Colonic mucosa (tissue), 4 donors: ENCODE results near the gene BABAM1. TPM values are rescaled to one million over a fixed set of nuclear protein-coding genes. Genes with fewer than 3 reads are reported as not detected.

Source experiments
- DNase-seq: peaks from one replicate; pipeline ENCODE4 v3.0.0-alpha.2; 2020
- H3K27ac ChIP-seq: fragments of 200-600 bp; one replicate; pipeline ENCODE4 v1.8.0; 2021
- H3K27me3 ChIP-seq: fragments of 200-600 bp; one replicate; pipeline ENCODE4 v1.8.0; 2021
- H3K36me3 ChIP-seq: fragments of 200-600 bp; one replicate; pipeline ENCODE4 v1.8.0; 2021
- H3K4me1 ChIP-seq: fragments of 200-600 bp; one replicate; pipeline ENCODE4 v1.8.0; 2021; ENCODE audit warnings: mild to moderate bottlenecking
- H3K4me3 ChIP-seq: fragments of 200-600 bp; one replicate; pipeline ENCODE4 v1.8.0; 2021
- H3K9ac ChIP-seq, 2 donors: one replicate each; pipeline ENCODE4 v1.7.0; 2013; ENCODE audit warnings: control low read depth in 2 of 2, low read depth in 2 of 2, low read length in 2 of 2
- H3K9me3 ChIP-seq: fragments of 200-600 bp; one replicate; pipeline ENCODE4 v1.8.0; 2021
- CTCF ChIP-seq: fragments of 200-600 bp; IDR thresholded peaks from one replicate; pipeline ENCODE4 v1.8.0; 2022; ENCODE audit warnings: antibody characterized with exemption, mild to moderate bottlenecking
- intact Hi-C: fragments of 100-400 bp; cut with DNase I; formaldehyde crosslinking; loops from one replicate; pipeline ENCODE4 v1.14.1; 2022
- total RNA-seq, 2 donors: library from RNA; stranded (reverse); fragmentation: NEBNext Ultra II Directional in 1 of 2; extraction: Animal tissue kit (Norgen Biotek cat#: 25700) in 1 of 2; gene quantifications; one replicate each; pipeline ENCODE4 v1.2.1, GENCODE V29; 2021
- donor health status: healthy.
- donor health status: DM: no; HTN: no; CAD: no.
- donor health status: DM: no; HTN: no; CAD: no.

Gene BABAM1
- total RNA-seq, 2 donors from 2014 or later = 73.7 to 94.7 TPM

- Histone ChIP-seq H3K27me3 (peaks cover 10% of the 10 kb centered on the region), H3K4me1 (peaks cover 11% of the 10 kb centered on the region), H3K27ac (no peak overlapping the region), H3K9me3 (no peaks in the 10 kb centered on the region), H3K36me3 (peaks cover 7% of the 10 kb centered on the region), H3K9ac (no peak overlapping the region), H3K4me3 (no peak overlapping the region)
- DNase-seq = no peak
- no peak for TF ChIP-seq CTCF
- intact Hi-C loops = no loop called here
Measured at GRCh38 chr19:17325881-17326594, 58.8 kb downstream of the BABAM1 start.

- H3K36me3 ChIP-seq = peaks cover 4% of the 10 kb centered on the region
- H3K9ac ChIP-seq = no peak overlapping the region
- H3K27ac ChIP-seq = no peak overlapping the region
- H3K9me3 ChIP-seq = no peaks in the 10 kb centered on the region
- DNase-seq = no peak
- H3K4me3 ChIP-seq = no peak overlapping the region
- peaks cover 11% of the 10 kb centered on the region for H3K4me1 ChIP-seq
- peaks cover 10% of the 10 kb centered on the region for H3K27me3 ChIP-seq
- intact Hi-C loops = no loop called here
- no peak for TF ChIP-seq CTCF
Measured at GRCh38 chr19:17326595-17326966, 59.3 kb downstream of the BABAM1 start.

- H3K9ac ChIP-seq = peak overlapping the region in 1 of 2 donors; percentile 0
- no peak for TF ChIP-seq CTCF
- peaks cover 10% of the 10 kb centered on the region for H3K27me3 ChIP-seq
- peaks cover 11% of the 10 kb centered on the region for H3K4me1 ChIP-seq
- intact Hi-C loops = no loop called here
- no peak overlapping the region for H3K4me3 ChIP-seq
- no peak for DNase-seq
- peak overlapping the region; percentile 73 for H3K27ac ChIP-seq
- no peaks in the 10 kb centered on the region for H3K36me3 ChIP-seq
- no peaks in the 10 kb centered on the region for H3K9me3 ChIP-seq
Measured at GRCh38 chr19:17327068-17327653, 59.9 kb downstream of the BABAM1 start.

- DNase-seq = peak; percentile 89
- Histone ChIP-seq H3K36me3 (no peaks in the 10 kb centered on the region), H3K4me1 (peaks cover 11% of the 10 kb centered on the region), H3K27me3 (peaks cover 10% of the 10 kb centered on the region), H3K4me3 (peak overlapping the region; percentile 53), H3K27ac (peak overlapping the region; percentile 73), H3K9me3 (no peaks in the 10 kb centered on the region), H3K9ac (peak overlapping the region; percentile 34 to 66)
- intact Hi-C loops = no loop called here
- peak; percentile 30 for TF ChIP-seq CTCF
Measured at GRCh38 chr19:17327654-17328516, 60.6 kb downstream of the BABAM1 start.

Other genes with a start within 250 kb of the BABAM1 start
- gene CPAMD8, start 240.6 kb upstream of the BABAM1 start, total RNA-seq = 1 to 10 TPM; 1.8 to 3.5 TPM
- gene HAUS8, start 192.0 kb upstream of the BABAM1 start, total RNA-seq = 10 to 100 TPM; 10.6 to 29.8 TPM
- gene MYO9B, start 191.7 kb upstream of the BABAM1 start, total RNA-seq = 10 to 100 TPM; 56.5 to 89.2 TPM
- gene USE1, start 52.1 kb upstream of the BABAM1 start, total RNA-seq = 10 to 100 TPM; 18.2 to 22.4 TPM
- 10 to 100 TPM; 35.7 to 46.9 TPM for gene OCEL1, start 41.2 kb upstream of the BABAM1 start, total RNA-seq
- gene NR2F6, start 21.5 kb upstream of the BABAM1 start, total RNA-seq = 100 to 1,000 TPM; 129 to 195 TPM
- gene USHBP1, start 2.7 kb upstream of the BABAM1 start, total RNA-seq = 1 to 10 TPM; 1.1 to 1.3 TPM
- gene ANKLE1, start 14.5 kb downstream of the BABAM1 start, total RNA-seq = under 1 TPM; 0.27 to 0.44 TPM
- 1 to 10 TPM; 4.3 to 5.2 TPM for gene ABHD8, start 36.0 kb downstream of the BABAM1 start, total RNA-seq
- gene MRPL34, start 38.4 kb downstream of the BABAM1 start, total RNA-seq = 100 to 1,000 TPM; 127 to 184 TPM
- 10 to 100 TPM; 39.1 to 45.0 TPM for gene DDA1, start 42.1 kb downstream of the BABAM1 start, total RNA-seq
- 10 to 100 TPM in 1 of 2 donors, 1 to 10 TPM in 1; 8.9 to 13.7 TPM for gene ANO8, start 67.4 kb downstream of the BABAM1 start, total RNA-seq
- 10 to 100 TPM; 15.4 to 26.9 TPM for gene GTPBP3, start 70.1 kb downstream of the BABAM1 start, total RNA-seq
- 10 to 100 TPM; 20.8 to 47.1 TPM for gene PLVAP, start 109.9 kb downstream of the BABAM1 start, total RNA-seq
- not detected for gene CCDC194, start 126.8 kb downstream of the BABAM1 start, total RNA-seq
- gene BST2, start 138.2 kb downstream of the BABAM1 start, total RNA-seq = 10 to 100 TPM; 12.8 to 15.6 TPM
- 10 to 100 TPM; 53.1 to 70.1 TPM for gene MVB12A, start 152.6 kb downstream of the BABAM1 start, total RNA-seq
- gene TMEM221, start 181.2 kb downstream of the BABAM1 start, total RNA-seq = not detected
- gene NXNL1, start 193.5 kb downstream of the BABAM1 start, total RNA-seq = not detected
- 1 to 10 TPM; 4.2 to 5.1 TPM for gene SLC27A1, start 203.1 kb downstream of the BABAM1 start, total RNA-seq
- 100 to 1,000 TPM in 1 of 2 donors, 10 to 100 TPM in 1; 93.0 to 114 TPM for gene PGLS, start 244.2 kb downstream of the BABAM1 start, total RNA-seq